ENCODE measurements around the gene SLC23A1.

DNA sequence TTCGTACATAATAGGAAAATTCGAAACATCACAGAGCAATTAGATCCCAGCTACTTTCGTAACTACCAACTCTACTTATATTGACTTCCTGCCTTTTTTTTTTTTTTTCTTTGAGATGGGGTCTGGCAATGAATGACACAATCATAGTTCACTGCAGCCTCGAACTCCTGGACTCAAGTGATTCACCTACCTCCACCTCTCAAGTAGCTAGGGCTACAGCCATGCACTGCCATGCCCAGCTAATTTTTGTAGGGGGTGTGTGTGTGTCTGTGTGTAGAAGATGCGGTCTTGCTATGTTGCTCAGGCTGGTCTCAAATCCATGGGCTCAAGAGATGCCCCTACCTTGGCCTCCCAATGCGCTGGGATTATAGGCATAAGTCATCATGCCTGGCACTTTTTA lies 47.3 kb downstream of the SLC23A1 start:
- TF ChIP-seq, protein P1, sequence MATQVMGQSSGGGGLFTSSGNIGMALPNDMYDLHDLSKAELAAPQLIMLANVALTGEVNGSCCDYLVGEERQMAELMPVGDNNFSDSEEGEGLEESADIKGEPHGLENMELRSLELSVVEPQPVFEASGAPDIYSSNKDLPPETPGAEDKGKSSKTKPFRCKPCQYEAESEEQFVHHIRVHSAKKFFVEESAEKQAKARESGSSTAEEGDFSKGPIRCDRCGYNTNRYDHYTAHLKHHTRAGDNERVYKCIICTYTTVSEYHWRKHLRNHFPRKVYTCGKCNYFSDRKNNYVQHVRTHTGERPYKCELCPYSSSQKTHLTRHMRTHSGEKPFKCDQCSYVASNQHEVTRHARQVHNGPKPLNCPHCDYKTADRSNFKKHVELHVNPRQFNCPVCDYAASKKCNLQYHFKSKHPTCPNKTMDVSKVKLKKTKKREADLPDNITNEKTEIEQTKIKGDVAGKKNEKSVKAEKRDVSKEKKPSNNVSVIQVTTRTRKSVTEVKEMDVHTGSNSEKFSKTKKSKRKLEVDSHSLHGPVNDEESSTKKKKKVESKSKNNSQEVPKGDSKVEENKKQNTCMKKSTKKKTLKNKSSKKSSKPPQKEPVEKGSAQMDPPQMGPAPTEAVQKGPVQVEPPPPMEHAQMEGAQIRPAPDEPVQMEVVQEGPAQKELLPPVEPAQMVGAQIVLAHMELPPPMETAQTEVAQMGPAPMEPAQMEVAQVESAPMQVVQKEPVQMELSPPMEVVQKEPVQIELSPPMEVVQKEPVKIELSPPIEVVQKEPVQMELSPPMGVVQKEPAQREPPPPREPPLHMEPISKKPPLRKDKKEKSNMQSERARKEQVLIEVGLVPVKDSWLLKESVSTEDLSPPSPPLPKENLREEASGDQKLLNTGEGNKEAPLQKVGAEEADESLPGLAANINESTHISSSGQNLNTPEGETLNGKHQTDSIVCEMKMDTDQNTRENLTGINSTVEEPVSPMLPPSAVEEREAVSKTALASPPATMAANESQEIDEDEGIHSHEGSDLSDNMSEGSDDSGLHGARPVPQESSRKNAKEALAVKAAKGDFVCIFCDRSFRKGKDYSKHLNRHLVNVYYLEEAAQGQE (IDR thresholded peaks at IDR 0.05; ENCODE audit: insufficient read depth in 1 of 2, low read depth in 2 of 2, low read length in 2 of 2) = no peak
- no peak for TF ChIP-seq TAF1 (IDR thresholded peaks at IDR 0.05; ENCODE audit: borderline replicate concordance, insufficient read depth, low read length)
- TF ChIP-seq POLR2AphosphoS5 (IDR thresholded peaks at IDR 0.05; ENCODE audit: low read depth, low read length) = no peak; the same call in 1 of the 2 replicates
- no peak for TF ChIP-seq SIN3A (IDR thresholded peaks at IDR 0.05; ENCODE audit: borderline replicate concordance, insufficient read depth, low read length)
- no peak for TF ChIP-seq FOXP2 (optimal IDR thresholded peaks at IDR 0.05; ENCODE audit: borderline replicate concordance, extremely low read depth, extremely low read length, insufficient read depth)

Data from PFSK-1 (cell line).